Mesothelial cell of epicardium (in vitro differentiated cells): Measurements from ENCODE around the gene MPZL1. TPM values are rescaled to one million over a fixed set of nuclear protein-coding genes. Genes with fewer than 3 reads are reported as not detected.

ENCODE experiments used
- DNase-seq, 2 experiments: peaks; one replicate each; pipeline ENCODE4 v3.0.0; 2021; ENCODE audit warnings: low spot score in 2 of 2; ENCODE audit not compliant: unreplicated experiment in 2 of 2
- H3K27ac Mint-ChIP-seq: 2 replicates; pipeline ENCODE4 v1.8.0; 2021; ENCODE audit warnings: mixed read lengths
- H3K27me3 Mint-ChIP-seq: 2 replicates; pipeline ENCODE4 v1.8.0; 2021; ENCODE audit warnings: low read depth, mixed read lengths
- H3K36me3 Mint-ChIP-seq: 2 replicates; pipeline ENCODE4 v1.8.0; 2021; ENCODE audit warnings: mixed read lengths
- H3K4me1 Mint-ChIP-seq: 2 replicates; pipeline ENCODE4 v1.8.0; 2021; ENCODE audit warnings: mixed read lengths
- H3K4me3 Mint-ChIP-seq: 2 replicates; pipeline ENCODE4 v1.8.0; 2021; ENCODE audit warnings: mild to moderate bottlenecking, moderate library complexity, mixed read lengths
- H3K9me3 Mint-ChIP-seq: 2 replicates; pipeline ENCODE4 v1.8.0; 2021; ENCODE audit warnings: mixed read lengths
- CTCF ChIP-seq: fragments of 200-600 bp; sonication (generic); IDR thresholded peaks from one replicate; pipeline ENCODE4 v1.5.0; 2021; ENCODE audit warnings: antibody characterized with exemption; ENCODE audit not compliant: unreplicated experiment
- total RNA-seq: library from RNA; stranded (reverse); gene quantifications from 3 replicates; pipeline ENCODE4 v1.2.1, GENCODE V29; 2021

Gene MPZL1
- total RNA-seq, 1 donor from 2014 or later = 138 TPM

- no peak for TF ChIP-seq CTCF
- no peak for DNase-seq
- Mint-ChIP-seq H3K4me3 (no peak overlapping the region), H3K36me3 (no peaks in the 10 kb centered on the region), H3K4me1 (peaks cover 3% of the 10 kb centered on the region), H3K27ac (no peak overlapping the region), H3K9me3 (no peaks in the 10 kb centered on the region), H3K27me3 (no peaks in the 10 kb centered on the region)
Measured at GRCh38 chr1:167676205-167676915, 45.4 kb upstream of the MPZL1 start.

GRCh38 chr1:167676916-167677848 is 44.6 kb upstream of the MPZL1 start:
- Mint-ChIP-seq H3K4me3 (no peak overlapping the region), H3K27ac (no peak overlapping the region), H3K36me3 (no peaks in the 10 kb centered on the region), H3K9me3 (no peaks in the 10 kb centered on the region), H3K27me3 (no peaks in the 10 kb centered on the region), H3K4me1 (peaks cover 8% of the 10 kb centered on the region)
- TF ChIP-seq CTCF = no peak
- no peak for DNase-seq

GRCh38 chr1:167678422-167678821 is 43.4 kb upstream of the MPZL1 start:
- no peak overlapping the region for H3K27ac Mint-ChIP-seq
- H3K27me3 Mint-ChIP-seq = no peaks in the 10 kb centered on the region
- H3K4me1 Mint-ChIP-seq = peaks cover 14% of the 10 kb centered on the region
- no peak for TF ChIP-seq CTCF
- H3K9me3 Mint-ChIP-seq = no peaks in the 10 kb centered on the region
- H3K36me3 Mint-ChIP-seq = no peaks in the 10 kb centered on the region
- no peak for DNase-seq
- H3K4me3 Mint-ChIP-seq = no peak overlapping the region

GRCh38 chr1:167678838-167679237 is 42.9 kb upstream of the MPZL1 start:
- no peak overlapping the region for H3K4me3 Mint-ChIP-seq
- peaks cover 18% of the 10 kb centered on the region for H3K4me1 Mint-ChIP-seq
- H3K27ac Mint-ChIP-seq = no peak overlapping the region
- H3K9me3 Mint-ChIP-seq = no peaks in the 10 kb centered on the region
- no peaks in the 10 kb centered on the region for H3K36me3 Mint-ChIP-seq
- H3K27me3 Mint-ChIP-seq = no peaks in the 10 kb centered on the region
- DNase-seq = no peak
- TF ChIP-seq CTCF = no peak

- Mint-ChIP-seq H3K4me1 (peaks cover 23% of the 10 kb centered on the region), H3K36me3 (no peaks in the 10 kb centered on the region), H3K9me3 (no peaks in the 10 kb centered on the region), H3K27me3 (peaks cover 3% of the 10 kb centered on the region), H3K27ac (no peak overlapping the region), H3K4me3 (no peak overlapping the region)
- no peak for DNase-seq
- no peak for TF ChIP-seq CTCF
Measured at GRCh38 chr1:167679714-167680113, 42.1 kb upstream of the MPZL1 start.
